Activated CD4-positive, alpha-beta T cell treated with anti-CD3 and anti-CD28 coated beads, Interleukin-2, amount 50 U/mL, for 1 hour (primary cell): ENCODE data around the gene TIMM44.
"Not testable (repeated sequence)": the region's sequence is repeated elsewhere in the genome, so short reads cannot be mapped to it uniquely, and the experiment has no call there.

Experiments used
- DNase-seq: peaks from one replicate; pipeline ENCODE4 v3.0.0-alpha.2; 2020

TIMM44 gene

DNA sequence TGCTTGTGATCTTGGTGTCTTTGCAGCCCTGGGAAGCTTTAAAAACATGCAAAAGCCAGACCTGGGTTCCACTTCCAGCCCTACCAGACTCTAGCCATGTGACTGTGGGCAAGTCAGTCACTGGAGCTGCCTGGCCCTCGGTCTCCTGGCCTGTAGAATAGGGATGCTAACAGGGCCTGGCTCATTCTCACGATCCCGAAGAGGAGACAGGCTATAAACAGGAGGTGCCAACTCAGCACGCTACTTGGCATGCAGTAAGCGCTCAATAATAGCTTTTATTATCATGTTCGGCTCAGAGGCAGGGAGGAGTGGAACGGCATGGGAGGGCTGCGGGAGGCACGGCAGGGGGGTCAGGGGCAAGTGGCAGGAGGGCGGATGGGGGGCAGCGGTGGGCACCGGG lies 19.2 kb downstream of the TIMM44 start:
- DNase-seq: no peak

DNA sequence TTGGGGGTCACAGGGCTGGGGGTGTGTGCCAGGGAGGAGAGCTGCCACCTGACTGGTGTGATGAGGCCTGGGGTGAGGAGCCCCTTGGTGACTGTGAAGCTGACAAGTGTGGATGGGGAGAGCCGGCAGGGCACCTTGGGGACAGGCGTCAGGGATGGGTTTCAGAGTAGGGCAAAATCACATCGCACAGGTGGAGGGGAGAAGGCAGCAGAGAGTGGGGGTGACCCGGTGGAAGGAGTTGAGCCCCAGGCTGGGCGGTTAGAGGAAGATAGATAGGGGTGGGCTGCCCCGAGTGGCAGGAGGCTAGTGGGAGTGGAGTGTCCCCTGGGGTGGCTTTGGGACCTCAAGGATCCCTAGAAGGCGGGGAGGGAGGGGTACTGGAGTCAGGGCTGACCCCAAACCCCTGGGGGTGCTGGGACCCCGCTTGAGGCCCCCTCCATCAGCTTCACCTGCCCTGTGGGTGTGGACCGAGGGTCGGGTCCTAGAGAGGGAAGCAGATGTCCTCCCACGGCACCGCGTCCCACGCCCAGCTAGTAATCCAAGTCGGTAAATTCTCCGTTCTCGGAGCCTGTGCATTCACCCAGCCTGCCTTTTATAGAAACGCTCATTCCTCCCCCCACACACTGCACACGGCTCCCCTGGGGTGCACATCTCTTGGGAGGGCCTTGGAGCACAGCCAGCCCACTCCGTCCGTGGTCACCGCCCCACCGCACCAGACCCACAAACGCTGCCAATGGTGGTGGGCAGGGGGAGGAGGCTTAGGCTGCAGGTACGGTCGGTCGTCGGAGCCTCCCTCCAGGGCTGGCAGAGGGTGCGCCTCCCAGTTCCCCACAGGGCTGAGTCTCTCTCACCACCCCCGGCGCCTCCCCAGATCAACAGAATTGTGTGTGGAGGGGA lies 19.9 kb downstream of the TIMM44 start:
- DNase-seq: no peak

DNA sequence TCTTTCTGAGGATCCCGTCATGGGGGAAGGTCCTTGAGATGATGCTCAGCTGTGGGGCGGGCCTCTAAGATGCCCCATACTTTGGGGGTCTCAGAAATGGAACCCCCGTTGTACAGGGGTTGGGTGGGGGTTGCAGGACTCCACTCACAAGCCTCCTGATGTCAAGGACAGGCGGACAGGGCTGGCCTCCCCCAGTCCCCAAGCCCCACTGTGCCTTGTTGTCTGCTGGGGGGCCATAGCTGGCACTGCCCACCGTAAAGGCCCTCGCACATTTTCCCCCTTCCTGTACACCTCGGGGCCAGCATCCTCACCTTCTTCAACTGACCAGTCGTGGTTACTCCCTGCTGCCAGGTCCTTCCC lies 20.6 kb downstream of the TIMM44 start:
- no peak for DNase-seq

DNA sequence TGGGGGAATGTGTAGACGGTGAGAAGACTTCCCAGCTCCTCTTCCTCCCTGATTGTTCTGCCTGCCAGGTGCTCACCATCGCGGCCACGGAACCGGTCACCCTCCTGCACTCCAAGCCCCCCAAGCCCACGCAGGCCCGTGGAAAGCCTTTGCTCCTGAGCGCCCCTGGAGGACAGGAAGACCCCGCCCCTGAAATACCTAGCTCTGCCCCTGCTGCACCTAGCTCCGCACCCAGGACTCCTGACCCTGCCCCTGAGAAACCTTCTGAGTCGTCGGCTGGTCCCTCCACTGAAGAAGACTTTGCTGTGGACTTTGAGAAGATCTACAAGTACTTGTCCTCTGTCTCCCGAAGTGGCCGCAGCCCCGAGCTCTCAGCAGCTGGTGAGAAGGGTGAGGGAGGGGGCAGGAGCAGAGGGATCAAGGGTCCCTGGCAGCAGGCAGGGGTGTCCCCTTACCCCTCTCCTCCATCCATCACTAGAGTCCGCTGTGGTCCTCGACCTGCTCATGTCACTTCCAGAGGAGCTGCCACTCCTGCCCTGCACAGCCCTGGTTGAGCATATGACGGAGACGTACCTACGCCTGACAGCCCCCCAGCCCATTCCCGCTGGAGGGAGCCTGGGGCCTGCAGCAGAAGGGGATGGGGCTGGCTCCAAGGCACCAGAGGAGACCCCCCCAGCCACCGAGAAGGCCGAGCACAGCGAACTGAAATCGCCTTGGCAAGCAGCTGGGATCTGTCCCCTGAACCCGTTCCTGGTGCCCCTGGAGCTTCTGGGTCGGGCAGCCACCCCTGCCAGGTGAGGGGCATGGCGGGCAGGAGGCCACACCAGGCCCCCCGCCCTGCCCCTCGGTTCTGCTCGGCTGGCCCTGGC lies 21.3 kb downstream of the TIMM44 start:
- DNase-seq: no peak

DNA sequence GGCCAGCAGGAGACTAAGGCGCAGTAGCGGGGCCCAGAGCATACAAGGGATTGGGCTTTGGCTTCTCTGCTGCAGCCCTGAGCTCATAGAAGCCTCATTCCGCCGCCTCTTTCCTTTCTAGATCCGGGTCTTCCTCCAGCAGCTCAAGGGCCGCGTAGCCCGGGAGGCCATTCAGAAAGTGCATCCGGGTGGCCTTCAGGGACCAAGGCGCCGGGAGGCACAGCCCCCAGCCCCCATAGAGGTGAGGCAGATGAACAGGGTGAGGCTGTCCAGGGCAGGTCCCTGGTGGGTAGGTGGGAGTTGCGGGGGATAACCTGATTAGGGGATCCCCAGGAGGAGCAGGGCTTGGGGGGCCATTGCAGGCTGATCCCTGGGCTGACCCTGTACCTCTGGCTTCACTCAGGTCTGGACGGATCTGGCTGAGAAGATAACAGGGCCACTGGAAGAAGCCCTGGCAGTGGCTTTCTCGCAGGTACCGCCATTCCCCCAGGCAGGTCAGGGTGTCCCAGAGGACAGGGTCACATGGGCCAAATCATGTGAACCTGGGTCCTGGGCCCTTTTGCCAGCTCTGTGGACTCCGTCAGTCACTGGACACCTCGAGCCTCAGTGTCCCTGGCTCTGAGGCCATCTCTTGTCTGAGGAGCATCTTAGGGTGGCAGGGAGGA lies 22.0 kb downstream of the TIMM44 start:
- no peak for DNase-seq

DNA sequence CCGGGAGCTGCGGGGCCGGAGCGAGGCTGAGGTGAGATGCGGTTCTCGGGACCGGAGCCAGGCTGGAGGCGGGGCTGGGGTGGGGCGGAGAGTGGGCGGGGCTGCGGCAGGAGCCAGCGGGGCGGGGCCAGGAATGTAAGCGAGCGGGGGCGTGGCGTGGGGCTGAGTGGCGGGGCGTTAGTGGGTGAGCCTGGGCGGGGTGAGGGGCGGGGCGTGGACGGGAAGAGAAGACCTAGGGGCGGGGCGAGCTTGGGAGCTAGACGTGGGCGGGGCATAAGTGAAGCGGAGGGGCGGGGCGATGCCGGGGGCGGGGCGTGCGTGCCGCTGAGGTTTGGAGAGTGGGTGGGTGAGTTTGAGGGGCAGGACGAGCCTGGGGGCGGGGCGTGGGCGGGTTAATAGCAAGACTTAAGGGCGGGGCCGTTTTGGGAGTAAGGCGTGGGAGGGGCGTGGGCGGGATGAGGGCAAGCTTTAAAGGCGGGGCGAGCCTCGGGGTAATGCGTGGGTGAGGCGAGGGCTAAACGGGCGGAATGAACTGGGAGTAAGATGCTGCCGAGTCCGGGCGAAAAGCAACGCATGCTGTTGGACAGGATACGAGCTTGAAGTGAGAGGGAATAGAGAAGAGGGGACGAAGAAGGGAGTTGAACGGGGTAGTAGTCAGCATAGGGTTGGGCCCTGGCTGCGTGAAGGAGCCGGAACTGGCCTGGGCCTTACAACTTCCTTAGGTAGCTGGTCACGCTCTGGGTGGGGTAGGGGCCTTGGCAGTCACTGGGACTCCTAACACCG lies 22.8 kb downstream of the TIMM44 start:
- peak; percentile 100 for DNase-seq

DNA sequence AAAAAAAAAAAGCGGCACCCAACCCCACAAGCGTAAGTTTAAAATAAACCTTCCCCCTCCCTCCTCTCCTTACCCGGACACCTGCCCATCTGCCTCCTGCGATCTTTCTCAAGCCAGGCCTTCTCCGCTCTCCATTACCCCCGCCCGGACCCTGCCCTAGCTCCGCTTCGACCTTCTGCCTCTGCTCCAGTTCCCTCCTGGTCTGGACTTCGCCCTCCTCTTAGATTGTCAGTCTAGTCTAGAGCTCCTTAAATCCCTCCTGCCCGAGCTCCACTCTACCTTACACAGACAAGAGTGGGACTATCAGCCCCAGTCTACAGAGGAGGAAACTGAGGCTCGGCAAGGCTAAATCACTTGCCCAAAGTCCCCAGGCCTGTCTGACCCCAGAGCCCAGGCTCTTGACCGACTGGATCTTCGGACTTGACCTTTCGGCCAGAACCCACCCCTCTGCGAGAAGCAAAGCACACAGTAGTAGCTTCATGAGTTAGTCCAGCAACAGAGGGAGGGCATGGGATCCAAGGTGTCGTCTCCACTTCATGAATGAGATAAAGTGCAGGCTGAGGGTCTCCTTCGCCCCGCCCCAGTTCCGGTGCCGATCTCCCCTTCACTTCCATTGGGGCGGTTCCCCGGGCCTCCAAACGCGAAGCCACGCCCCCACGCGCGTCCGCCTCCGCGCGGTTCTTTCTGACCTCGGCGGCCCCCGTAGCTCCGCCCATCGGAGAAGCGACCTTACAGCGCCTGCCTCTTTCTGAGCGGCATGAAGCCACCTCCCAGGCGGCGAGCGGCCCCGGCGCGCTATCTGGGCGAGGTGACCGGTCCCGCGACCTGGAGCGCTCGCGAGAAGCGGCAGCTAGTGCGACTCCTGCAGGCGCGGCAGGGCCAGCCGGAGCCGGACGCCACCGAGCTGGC lies 23.6 kb downstream of the TIMM44 start, which contains the start of gene SNAPC2:
Gene SNAPC2 (plus strand): TSS at position 729 of the 909 bp plus-strand sequence. CDS start 29 bp downstream, at position 758.
- DNase-seq: peak; percentile 95

DNA sequence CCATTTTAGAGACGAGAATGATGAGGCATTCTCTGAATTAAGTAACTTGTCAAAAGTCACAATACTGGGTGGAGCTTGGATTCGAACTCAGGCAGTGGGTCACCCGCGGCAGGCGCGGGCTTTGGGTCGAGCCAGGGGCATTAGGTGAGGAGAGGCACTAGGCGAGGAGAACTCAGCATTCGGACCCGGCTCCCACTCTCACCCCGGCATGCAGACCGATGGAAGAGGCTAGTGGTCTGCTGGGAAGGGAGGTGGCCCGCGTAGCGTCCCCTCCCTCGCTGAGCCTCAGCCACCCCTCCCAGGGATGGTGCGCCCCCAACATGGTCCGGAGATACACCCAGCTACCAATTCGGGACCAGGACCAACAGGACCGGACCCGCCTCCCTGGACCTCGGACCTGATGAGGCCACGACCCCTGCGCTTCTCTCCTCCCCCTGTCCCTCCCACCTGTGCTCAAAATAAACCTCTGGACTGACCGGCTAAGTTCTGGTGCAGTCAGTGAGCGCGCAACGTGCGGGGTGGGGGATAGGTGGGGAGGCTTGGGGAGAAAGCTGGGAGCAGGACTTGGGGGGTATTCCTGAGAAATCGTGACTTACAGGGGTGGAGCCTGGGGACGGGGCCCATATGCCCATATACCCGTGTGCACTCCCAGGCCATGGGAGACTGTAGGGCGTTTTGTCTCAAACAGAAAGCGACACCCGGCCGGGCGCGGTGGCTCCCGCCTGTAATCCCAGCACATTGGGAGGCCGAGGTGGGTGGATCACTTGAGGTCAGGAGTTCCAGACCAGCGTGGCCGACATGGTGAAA lies 24.6 kb downstream of the TIMM44 start:
- no peak for DNase-seq

DNA sequence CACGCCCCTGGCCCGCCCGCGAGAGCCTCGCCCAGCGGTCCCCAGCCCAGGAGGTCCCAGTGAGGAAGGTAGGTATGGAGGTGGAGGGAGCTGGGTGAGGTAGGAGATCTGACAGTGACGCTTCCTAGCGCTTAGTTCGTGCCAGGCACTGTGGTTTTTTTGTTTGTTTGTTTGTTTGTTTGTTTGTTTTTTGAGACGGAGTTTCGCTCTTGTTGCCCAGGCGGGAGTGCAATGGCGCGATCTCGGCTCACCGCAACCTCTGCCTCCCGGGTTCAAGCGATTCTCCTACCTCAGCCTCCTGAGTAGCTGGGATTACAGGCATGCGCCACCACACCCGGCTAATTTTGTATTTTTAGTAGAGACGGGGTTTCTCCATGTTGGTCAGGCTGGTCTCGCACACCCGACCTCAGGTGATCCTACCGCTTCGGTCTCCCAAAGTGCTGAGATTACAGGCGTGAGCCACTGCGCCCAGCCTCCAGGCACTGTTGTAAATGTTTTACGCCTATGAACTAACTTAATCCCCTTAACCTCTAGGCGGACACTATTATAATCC lies 25.3 kb downstream of the TIMM44 start:
- DNase-seq: not testable (repeated sequence)

DNA sequence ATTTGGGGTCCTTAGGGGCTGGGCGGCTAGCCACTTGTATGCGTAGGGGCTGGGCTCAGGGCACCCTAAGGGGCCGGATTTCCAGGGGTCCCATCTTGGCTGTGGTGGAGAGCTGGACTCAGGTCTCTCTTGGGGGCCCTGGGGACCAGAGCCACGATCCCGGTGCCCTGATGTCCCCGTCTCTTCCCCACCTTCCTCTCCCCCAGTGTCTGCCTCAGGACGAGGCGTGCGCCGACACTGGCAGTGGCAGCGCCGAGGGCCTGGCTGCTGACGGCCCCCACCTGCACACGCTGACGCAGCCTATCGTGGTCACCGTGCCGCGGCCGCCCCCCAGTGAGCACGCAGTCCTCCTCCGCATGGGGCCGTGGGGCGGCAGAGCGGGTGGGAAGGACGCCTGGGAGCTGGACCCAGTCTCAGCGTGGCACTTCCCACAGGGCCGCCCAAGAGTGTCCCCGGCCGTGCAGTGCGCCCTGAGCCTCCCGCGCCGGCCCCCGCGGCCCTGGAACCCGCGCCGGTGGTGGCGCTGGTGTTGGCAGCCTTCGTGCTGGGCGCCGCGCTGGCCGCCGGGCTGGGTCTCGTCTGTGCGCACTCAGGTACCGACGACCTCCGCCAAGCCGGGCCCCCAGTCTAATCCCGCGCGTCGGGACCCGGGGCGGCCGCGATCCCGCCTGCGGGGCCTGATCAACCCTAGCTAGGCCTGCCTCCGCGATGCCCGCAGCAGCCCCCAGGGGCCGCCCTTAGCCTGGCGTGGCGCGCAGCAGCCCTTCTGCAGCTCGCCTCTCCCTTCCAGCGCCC lies 26.0 kb downstream of the TIMM44 start:
- peak; percentile 62 for DNase-seq

DNA sequence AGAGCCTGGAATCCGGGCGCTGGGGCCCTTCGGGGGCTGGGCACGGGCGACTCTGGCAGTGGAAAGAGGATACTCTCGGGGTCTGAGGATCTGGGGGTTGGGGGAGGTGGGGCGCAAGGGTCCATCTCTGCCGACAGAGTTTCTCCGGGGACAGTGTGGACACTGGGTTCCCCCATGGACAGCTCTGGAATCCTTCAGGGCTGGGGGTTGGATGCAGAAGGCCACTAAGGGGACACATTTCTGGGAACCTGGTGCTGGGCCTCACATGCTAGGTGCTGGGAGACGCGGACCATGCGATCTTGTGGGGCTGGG lies 26.6 kb downstream of the TIMM44 start:
- no peak for DNase-seq

DNA sequence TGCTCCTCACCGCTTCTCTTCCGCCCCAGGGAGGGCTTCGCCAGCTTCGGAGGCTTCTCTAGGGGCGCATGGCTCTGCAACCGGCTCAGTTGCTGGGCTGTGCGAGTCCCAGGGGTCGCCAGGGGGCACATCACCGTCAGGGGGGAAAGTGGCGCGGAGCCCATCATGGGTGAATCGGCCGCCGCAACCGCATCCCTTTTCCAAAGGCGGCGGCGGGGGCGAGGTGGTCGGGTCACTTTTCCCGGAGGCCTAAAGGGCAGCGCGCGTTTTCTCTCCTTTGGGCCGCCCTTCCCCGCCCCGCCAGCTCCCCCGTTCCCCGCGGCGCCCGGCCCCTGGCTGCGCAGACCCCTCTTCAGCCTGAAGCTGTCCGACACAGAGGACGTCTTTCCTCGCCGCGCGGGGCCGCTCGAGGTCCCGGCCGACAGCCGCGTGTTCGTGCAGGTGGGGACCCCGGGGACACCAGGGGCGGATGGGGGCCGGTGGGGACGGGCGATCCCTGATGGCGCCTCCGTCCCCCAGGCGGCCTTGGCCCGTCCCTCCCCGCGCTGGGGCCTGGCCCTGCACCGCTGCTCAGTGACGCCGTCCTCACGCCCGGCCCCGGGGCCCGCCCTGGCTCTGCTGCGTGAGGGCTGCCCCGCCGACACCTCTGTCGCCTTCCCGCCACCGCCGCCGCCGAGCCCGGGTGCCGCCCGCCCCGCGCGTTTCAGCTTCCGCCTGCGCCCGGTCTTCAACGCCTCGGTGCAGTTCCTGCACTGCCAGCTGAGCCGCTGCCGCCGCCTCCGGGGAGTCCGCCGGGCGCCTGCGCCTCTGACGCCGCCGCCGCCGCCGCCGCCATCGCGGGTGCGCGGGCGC lies 27.1 kb downstream of the TIMM44 start:
- peak; percentile 39 for DNase-seq

DNA sequence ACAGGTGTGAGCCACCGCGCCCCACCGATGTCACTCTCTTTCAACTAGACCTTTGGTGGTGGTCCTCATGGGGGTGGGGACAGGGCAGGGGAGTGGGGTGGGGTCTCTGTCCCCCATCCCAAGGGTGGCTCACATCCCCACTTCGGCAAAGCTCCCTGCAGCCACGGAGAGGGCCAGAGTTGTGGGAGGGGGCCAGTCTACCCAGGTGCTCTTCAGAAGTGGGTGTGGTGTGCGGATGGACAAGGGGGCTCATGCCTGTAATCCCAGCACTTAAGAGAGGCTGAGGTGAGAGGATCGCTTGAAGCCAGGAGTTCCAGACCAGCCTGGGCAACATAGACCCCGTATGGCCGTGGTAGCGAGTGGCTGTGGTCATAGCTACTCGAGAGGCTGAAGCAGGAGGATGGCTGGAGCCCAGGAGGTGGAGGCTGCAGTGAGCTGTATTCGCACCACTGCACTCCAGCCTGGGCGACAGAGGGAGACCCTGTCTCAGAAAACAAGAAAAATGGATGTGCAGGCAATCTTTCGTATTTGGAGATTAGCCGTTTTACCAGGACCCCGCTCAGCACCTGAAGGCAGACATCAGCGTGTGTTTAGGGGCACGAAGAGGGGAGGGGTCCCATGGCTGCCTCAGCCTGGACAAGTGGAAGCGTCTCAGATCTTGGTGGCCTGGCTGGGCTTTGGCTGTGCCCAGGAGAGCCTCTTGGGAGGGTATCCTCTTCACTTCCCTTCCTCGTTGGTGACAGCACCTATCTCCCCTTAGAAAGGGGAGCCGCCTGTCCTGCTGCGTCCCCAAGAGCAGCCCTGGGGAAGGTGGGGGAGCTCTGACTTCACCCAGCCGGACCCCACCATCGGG lies 28.0 kb downstream of the TIMM44 start:
- DNase-seq: no peak

DNA sequence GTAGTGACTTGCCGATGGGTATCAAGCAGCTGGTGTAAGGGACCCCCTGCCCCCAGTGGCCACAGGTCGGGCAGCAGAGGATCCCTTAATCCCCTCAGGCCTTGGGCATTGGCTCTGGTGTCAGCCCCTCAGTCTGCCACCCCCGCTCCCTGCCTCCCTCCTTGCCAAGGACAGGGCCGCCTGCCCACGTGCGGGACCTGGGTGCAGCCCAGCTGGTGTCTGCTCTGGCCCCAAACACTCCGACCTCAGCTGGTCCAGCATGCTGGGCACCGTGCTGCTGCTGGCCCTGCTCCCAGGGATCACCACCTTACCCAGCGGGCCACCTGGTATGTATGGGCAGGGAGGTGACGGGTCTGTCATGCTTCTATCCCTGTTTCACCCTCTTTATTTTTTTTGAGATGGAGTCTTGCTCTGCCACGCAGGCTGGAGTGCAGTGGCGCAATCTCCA lies 28.8 kb downstream of the TIMM44 start, which contains the start of gene TGFBR3L:
Gene TGFBR3L (plus strand): TSS at position 233 of the 448 bp plus-strand sequence.
- DNase-seq: no peak

DNA sequence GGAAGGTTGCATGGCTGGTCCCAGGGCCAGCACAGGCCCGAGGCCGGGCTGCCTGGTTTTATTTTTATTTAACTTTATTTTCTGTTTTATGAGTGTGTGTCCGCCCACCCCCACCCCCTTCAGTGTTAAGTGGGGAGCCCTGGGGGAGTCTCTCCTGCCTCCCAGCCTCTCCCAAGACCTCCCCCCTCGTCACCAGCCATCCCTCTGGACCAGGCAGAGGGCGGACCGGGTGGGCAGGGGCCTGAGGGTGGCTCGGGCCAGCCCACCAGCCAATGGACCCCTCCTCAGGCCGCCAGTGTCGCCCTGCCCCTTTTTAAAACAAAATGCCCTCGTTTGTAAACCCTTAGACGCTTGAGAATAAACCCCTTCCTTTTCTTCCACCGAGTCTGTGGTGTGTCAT lies 29.4 kb downstream of the TIMM44 start:
- DNase-seq: no peak

DNA sequence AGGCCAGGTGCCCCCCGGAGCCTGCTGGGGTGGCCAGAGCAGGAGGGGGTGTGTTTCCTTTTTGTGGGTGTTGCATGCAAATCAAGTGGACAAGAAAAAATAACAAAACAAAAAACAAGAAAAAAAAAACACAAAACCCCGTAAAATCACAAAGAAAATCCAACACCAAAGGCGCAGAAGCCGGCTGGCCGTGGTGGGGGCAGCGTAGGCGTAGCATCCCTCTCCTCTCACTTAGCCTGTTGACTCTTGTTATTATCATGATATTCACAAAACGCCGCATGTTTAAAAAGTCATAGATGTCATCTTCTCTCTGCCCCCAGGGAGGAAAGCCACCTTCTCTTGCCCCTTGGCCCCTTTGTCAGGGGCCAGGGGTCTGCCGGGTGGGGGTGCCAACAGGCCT lies 29.8 kb downstream of the TIMM44 start:
- DNase-seq: no peak
